Smooth muscle cell of the brain vasculature (primary cell): Measurements from ENCODE around the gene KCNK6.
"Not testable (repeated sequence)": the region's sequence is repeated elsewhere in the genome, so short reads cannot be mapped to it uniquely, and the experiment has no call there.

ENCODE experiments used
- DNase-seq: peaks from one replicate; pipeline ENCODE4 v3.0.0-alpha.2; 2012; ENCODE audit warnings: low read depth, low spot score

KCNK6 gene

GRCh38 chr19:38323291-38323690 is 3.6 kb downstream of the KCNK6 start:
- no peak for DNase-seq

GRCh38 chr19:38324431-38324830 is 4.8 kb downstream of the KCNK6 start:
- no peak for DNase-seq

GRCh38 chr19:38326591-38326990 is 6.9 kb downstream of the KCNK6 start:
- no peak for DNase-seq

GRCh38 chr19:38329651-38330050 is 10.0 kb downstream of the KCNK6 start:
- no peak for DNase-seq

- no peak for DNase-seq
These were observed 12.1 kb downstream of the KCNK6 start for GRCh38 chr19:38331728-38332127.

- no peak for DNase-seq
These were observed 13.6 kb downstream of the KCNK6 start for GRCh38 chr19:38333245-38333644.

GRCh38 chr19:38335949-38336637 is 16.4 kb downstream of the KCNK6 start:
- DNase-seq: peak; percentile 82

GRCh38 chr19:38336638-38337359 is 17.2 kb downstream of the KCNK6 start:
- DNase-seq: peak; percentile 62

GRCh38 chr19:38337360-38337653 is 17.7 kb downstream of the KCNK6 start:
- no peak for DNase-seq

- not testable (repeated sequence) for DNase-seq
These were observed 19.4 kb downstream of the KCNK6 start for GRCh38 chr19:38339011-38339410.

GRCh38 chr19:38340927-38341326 is 21.3 kb downstream of the KCNK6 start:
- no peak for DNase-seq

- no peak for DNase-seq
These were observed 27.2 kb downstream of the KCNK6 start for GRCh38 chr19:38346837-38347236.

GRCh38 chr19:38350883-38351282 is 31.2 kb downstream of the KCNK6 start:
- no peak for DNase-seq

- DNase-seq: no peak
These were observed 32.3 kb downstream of the KCNK6 start for GRCh38 chr19:38351865-38352395.

- no peak for DNase-seq
These were observed 33.0 kb downstream of the KCNK6 start for GRCh38 chr19:38352611-38353010.

- no peak for DNase-seq
These were observed 36.4 kb downstream of the KCNK6 start for GRCh38 chr19:38355728-38356725.

GRCh38 chr19:38358071-38358470 is 38.4 kb downstream of the KCNK6 start:
- DNase-seq: no peak

- no peak for DNase-seq
These were observed 39.8 kb downstream of the KCNK6 start for GRCh38 chr19:38359242-38360021.

GRCh38 chr19:38360351-38360750 is 40.7 kb downstream of the KCNK6 start:
- no peak for DNase-seq

GRCh38 chr19:38360839-38361631 is 41.4 kb downstream of the KCNK6 start:
- DNase-seq: no peak
